CD14-positive monocyte (primary cell): ENCODE results near the gene GPR37. TPM values are rescaled to one million over a fixed set of nuclear protein-coding genes. Genes with fewer than 3 reads are reported as not detected.

Source experiments
- DNase-seq, 3 donors: peaks; one replicate each; pipeline ENCODE4 v3.0.0-alpha.2; 2011 to 2022
- H2AFZ ChIP-seq: 2 replicates; pipeline ENCODE4 v1.6.0; 2012; ENCODE audit warnings: mild to moderate bottlenecking, low read depth, low read length, inconsistent platforms; ENCODE audit not compliant: insufficient read depth, poor library complexity, severe bottlenecking
- H3K27ac ChIP-seq, 2 donors: 1 replicate in 1 of 2; 2 replicates in 1 of 2; pipeline ENCODE4 v1.5.1; 2012 to 2013; ENCODE audit warnings: low read length in 2 of 2, control low read depth in 1 of 2, inconsistent platforms in 1 of 2, low read depth in 1 of 2, mild to moderate bottlenecking in 1 of 2
- H3K27me3 ChIP-seq, 2 donors: one replicate each; pipeline versions ENCODE4 v1.6.0 to v1.6.1; 2011 to 2013; ENCODE audit warnings: low read length in 2 of 2; ENCODE audit not compliant: control insufficient read depth in 2 of 2, insufficient read depth in 2 of 2
- H3K36me3 ChIP-seq, 2 donors: replicated peaks in 1 of 2; 1 replicate in 1 of 2; 2 replicates in 1 of 2; pipeline versions ENCODE4 v1.5.1 to v1.6.1; 2012 to 2013; ENCODE audit warnings: low read length in 2 of 2, control low read depth in 1 of 2, inconsistent platforms in 1 of 2, mild to moderate bottlenecking in 1 of 2; ENCODE audit not compliant: insufficient read depth in 2 of 2, control insufficient read depth in 1 of 2
- H3K4me1 ChIP-seq, 2 donors: 1 replicate in 1 of 2; 2 replicates in 1 of 2; pipeline versions ENCODE4 v1.5.1 to v1.6.1; 2012 to 2013; ENCODE audit warnings: low read length in 2 of 2, control low read depth in 1 of 2, inconsistent platforms in 1 of 2, mild to moderate bottlenecking in 1 of 2, moderate library complexity in 1 of 2; ENCODE audit not compliant: insufficient read depth in 2 of 2, control insufficient read depth in 1 of 2
- H3K4me2 ChIP-seq: replicated peaks from 2 replicates; pipeline ENCODE3; 2012; ENCODE audit warnings: low read length, moderate library complexity, mild to moderate bottlenecking; ENCODE audit not compliant: poor library complexity, severe bottlenecking; ENCODE audit errors: extremely low read depth
- H3K4me3 ChIP-seq, 3 experiments: fragments of 200-600 bp in 1 of 3; sonication (generic) in 1 of 3; replicated peaks in 1 of 3; 1 replicate in 2 of 3; 2 replicates in 1 of 3; pipeline ENCODE4 v1.5.1; 2011 to 2013; ENCODE audit warnings: low read length in 3 of 3, mild to moderate bottlenecking in 3 of 3, control low read depth in 2 of 3, low read depth in 2 of 3, inconsistent platforms in 1 of 3, moderate library complexity in 1 of 3
- H3K79me2 ChIP-seq: 2 replicates; pipeline ENCODE4 v1.6.0; 2012; ENCODE audit warnings: mild to moderate bottlenecking, control low read depth, inconsistent platforms, low read length, moderate library complexity; ENCODE audit not compliant: insufficient read depth
- H3K9ac ChIP-seq: 2 replicates; pipeline ENCODE4 v1.6.0; 2017; ENCODE audit warnings: low read length, mild to moderate bottlenecking; ENCODE audit not compliant: insufficient read depth, poor library complexity, severe bottlenecking
- H3K9me3 ChIP-seq, 2 donors: replicated peaks in 1 of 2; 1 replicate in 1 of 2; 2 replicates in 1 of 2; pipeline versions ENCODE4 v1.5.1 to v1.6.1; 2012 to 2013; ENCODE audit warnings: low read length in 2 of 2, control low read depth in 1 of 2; ENCODE audit not compliant: control insufficient read depth in 1 of 2, insufficient read depth in 1 of 2
- H4K20me1 ChIP-seq: 2 replicates; pipeline ENCODE4 v1.6.0; 2012; ENCODE audit warnings: mild to moderate bottlenecking, low read length, control low read depth, moderate library complexity; ENCODE audit not compliant: insufficient read depth
- H3K27ac Mint-ChIP-seq, 7 donors: one replicate each; pipeline ENCODE4 v1.8.0; 2020; ENCODE audit warnings: mild to moderate bottlenecking in 7 of 7, mixed read lengths in 7 of 7, moderate library complexity in 6 of 7, inconsistent platforms in 2 of 7
- H3K27me3 Mint-ChIP-seq, 3 donors: one replicate each; pipeline ENCODE4 v1.8.0; 2021 to 2022; ENCODE audit warnings: low read depth in 3 of 3, mild to moderate bottlenecking in 3 of 3, mixed read lengths in 3 of 3, moderate library complexity in 3 of 3, inconsistent platforms in 1 of 3
- H3K36me3 Mint-ChIP-seq, 2 donors: one replicate each; pipeline ENCODE4 v1.8.0; 2020; ENCODE audit warnings: mixed read lengths in 2 of 2, inconsistent platforms in 1 of 2, mild to moderate bottlenecking in 1 of 2
- H3K4me1 Mint-ChIP-seq: one replicate; pipeline ENCODE4 v1.8.0; 2020; ENCODE audit warnings: mild to moderate bottlenecking, mixed read lengths
- H3K4me3 Mint-ChIP-seq, 2 donors: one replicate each; pipeline ENCODE4 v1.8.0; 2020; ENCODE audit warnings: mild to moderate bottlenecking in 2 of 2, mixed read lengths in 2 of 2, moderate library complexity in 1 of 2
- H3K9me3 Mint-ChIP-seq, 7 donors: one replicate each; pipeline ENCODE4 v1.8.0; 2020 to 2022; ENCODE audit warnings: mixed read lengths in 7 of 7, mild to moderate bottlenecking in 6 of 7, moderate library complexity in 6 of 7, inconsistent platforms in 2 of 7
- WGBS: methylation state at CpG from one replicate; pipeline ENCODE4 v1.1.5; 2013; ENCODE audit warnings: missing lambda C conversion rate; ENCODE audit not compliant: insufficient coverage; 5-methylcytosine and 5-hydroxymethylcytosine counted together
- intact Hi-C, 2 donors: fragments of 100-400 bp; cut with micrococcal nuclease; formaldehyde crosslinking; loops; one replicate each; pipeline versions ENCODE4 v1.15.0 to v1.15.1; 2023
- polyA plus RNA-seq, 3 donors: library from polyadenylated mRNA; depleted of rRNA in 1 of 3; unstranded in 2 of 3; stranded (reverse) in 1 of 3; fragments of 300-500 nt in 2 of 3; fragments of >200 nt in 1 of 3; fragmentation: Illumina TruSeq in 2 of 3; gene quantifications; 1 replicate in 2 of 3; 2 replicates in 1 of 3; pipeline ENCODE4 v1.2.3, GENCODE V29; 2012 to 2021
- TF ChIP-seq, protein P1 (sequence below): fragments of 200-600 bp; IDR thresholded peaks from one replicate; pipeline ENCODE4 v1.8.0; 2022; ENCODE audit warnings: antibody characterized with exemption, mild to moderate bottlenecking

The GPR37 gene
- polyA plus RNA-seq, 3 donors, result not detected

DNA sequence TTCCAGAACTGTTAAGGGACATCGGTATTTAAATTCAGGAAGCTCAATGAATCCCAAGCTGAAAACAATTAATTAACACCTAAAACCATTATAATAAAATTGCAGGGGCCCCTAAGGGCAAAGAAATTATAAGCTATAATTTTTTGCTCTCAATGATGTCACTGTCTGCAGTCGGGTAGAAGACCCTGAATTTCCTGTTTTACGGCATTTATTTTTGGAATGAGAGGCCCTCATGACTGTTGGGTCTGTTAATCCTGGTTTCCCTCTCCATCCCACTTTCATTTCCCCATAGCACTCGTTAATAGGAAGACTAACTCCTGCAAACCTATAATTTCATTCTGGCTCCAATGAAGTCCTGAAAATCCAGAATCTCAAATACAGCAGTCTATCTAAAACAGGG is 25.8 kb upstream of the GPR37 start:
- H3K27ac ChIP-seq, result no peak overlapping the region
- peaks cover 0 to 2% of the 10 kb centered on the region in 2 donors for H3K27me3 ChIP-seq
- Mint-ChIP-seq H3K9me3 (no peaks in the 10 kb centered on the region), H3K36me3 (no peaks in the 10 kb centered on the region), H3K27me3 (peaks cover 1 to 11% (median 3%) of the 10 kb centered on the region in 3 donors), H3K27ac (no peak overlapping the region), H3K4me3 (no peak overlapping the region), H3K4me1 (peaks cover 2% of the 10 kb centered on the region)
- H3K79me2 ChIP-seq, result no peaks in the 10 kb centered on the region
- intact Hi-C loops, result no loop called here
- no peak overlapping the region for H3K9ac ChIP-seq
- no peaks in the 10 kb centered on the region for H3K36me3 ChIP-seq
- no peak overlapping the region for H3K4me2 ChIP-seq
- H2AFZ ChIP-seq, result no peak overlapping the region
- H4K20me1 ChIP-seq, result no peaks in the 10 kb centered on the region
- no peaks in the 10 kb centered on the region for H3K4me1 ChIP-seq
- WGBS, result 34% methylated on average over 4 of the region's 4 CpGs
- H3K4me3 ChIP-seq, result no peak overlapping the region
- no peaks in the 10 kb centered on the region for H3K9me3 ChIP-seq
- TF ChIP-seq, protein P1, sequence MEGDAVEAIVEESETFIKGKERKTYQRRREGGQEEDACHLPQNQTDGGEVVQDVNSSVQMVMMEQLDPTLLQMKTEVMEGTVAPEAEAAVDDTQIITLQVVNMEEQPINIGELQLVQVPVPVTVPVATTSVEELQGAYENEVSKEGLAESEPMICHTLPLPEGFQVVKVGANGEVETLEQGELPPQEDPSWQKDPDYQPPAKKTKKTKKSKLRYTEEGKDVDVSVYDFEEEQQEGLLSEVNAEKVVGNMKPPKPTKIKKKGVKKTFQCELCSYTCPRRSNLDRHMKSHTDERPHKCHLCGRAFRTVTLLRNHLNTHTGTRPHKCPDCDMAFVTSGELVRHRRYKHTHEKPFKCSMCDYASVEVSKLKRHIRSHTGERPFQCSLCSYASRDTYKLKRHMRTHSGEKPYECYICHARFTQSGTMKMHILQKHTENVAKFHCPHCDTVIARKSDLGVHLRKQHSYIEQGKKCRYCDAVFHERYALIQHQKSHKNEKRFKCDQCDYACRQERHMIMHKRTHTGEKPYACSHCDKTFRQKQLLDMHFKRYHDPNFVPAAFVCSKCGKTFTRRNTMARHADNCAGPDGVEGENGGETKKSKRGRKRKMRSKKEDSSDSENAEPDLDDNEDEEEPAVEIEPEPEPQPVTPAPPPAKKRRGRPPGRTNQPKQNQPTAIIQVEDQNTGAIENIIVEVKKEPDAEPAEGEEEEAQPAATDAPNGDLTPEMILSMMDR, result no peak
- DNase-seq, result no peak

DNA sequence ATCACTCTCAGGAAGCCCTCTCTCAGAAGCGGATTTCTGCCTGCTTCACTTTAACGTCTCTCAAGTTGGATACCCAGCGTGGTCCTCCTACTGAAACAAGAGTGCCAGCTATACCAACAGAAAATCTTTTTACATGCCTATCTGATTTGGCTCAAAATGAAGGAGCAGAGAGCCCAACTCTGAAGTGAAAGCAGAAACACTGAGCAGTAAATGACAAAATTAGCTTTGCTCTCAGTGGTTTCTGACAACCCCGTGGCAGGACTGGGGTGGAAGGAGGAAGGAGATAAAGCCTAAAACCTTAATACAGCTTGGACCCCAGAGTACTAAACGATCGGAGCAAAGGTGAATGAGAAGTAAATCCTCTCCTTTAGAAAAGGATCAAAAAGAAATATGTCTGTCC is 25.1 kb upstream of the GPR37 start:
- H3K79me2 ChIP-seq, result no peaks in the 10 kb centered on the region
- intact Hi-C loops, result no loop called here
- H3K4me3 ChIP-seq, result no peak overlapping the region
- TF ChIP-seq, protein P1, result no peak
- H4K20me1 ChIP-seq, result no peaks in the 10 kb centered on the region
- WGBS, result 57% methylated on average over 3 of the region's 6 CpGs
- Mint-ChIP-seq H3K4me3 (no peak overlapping the region), H3K4me1 (peaks cover 2% of the 10 kb centered on the region), H3K27me3 (peaks cover 1 to 9% (median 3%) of the 10 kb centered on the region in 3 donors), H3K36me3 (no peaks in the 10 kb centered on the region), H3K27ac (no peak overlapping the region), H3K9me3 (no peaks in the 10 kb centered on the region)
- no peaks in the 10 kb centered on the region for H3K4me1 ChIP-seq
- no peak for DNase-seq
- peaks cover 0 to 2% of the 10 kb centered on the region in 2 donors for H3K27me3 ChIP-seq
- H3K9me3 ChIP-seq, result no peaks in the 10 kb centered on the region
- no peak overlapping the region for H3K4me2 ChIP-seq
- H3K9ac ChIP-seq, result no peak overlapping the region
- no peak overlapping the region for H2AFZ ChIP-seq
- no peak overlapping the region for H3K27ac ChIP-seq
- no peaks in the 10 kb centered on the region for H3K36me3 ChIP-seq
